Measurements from ENCODE around the gene KIF3C. TPM values are rescaled to one million over a fixed set of nuclear protein-coding genes. Genes with fewer than 3 reads are reported as not detected.

KIF3C gene
- total and polyA plus RNA-seq, 10 of the 15 experiments (the other 5 are each of a cell fraction or from before 2014, with no cell fraction given), result 0.10 to 0.63 (median 0.46) TPM

DNA sequence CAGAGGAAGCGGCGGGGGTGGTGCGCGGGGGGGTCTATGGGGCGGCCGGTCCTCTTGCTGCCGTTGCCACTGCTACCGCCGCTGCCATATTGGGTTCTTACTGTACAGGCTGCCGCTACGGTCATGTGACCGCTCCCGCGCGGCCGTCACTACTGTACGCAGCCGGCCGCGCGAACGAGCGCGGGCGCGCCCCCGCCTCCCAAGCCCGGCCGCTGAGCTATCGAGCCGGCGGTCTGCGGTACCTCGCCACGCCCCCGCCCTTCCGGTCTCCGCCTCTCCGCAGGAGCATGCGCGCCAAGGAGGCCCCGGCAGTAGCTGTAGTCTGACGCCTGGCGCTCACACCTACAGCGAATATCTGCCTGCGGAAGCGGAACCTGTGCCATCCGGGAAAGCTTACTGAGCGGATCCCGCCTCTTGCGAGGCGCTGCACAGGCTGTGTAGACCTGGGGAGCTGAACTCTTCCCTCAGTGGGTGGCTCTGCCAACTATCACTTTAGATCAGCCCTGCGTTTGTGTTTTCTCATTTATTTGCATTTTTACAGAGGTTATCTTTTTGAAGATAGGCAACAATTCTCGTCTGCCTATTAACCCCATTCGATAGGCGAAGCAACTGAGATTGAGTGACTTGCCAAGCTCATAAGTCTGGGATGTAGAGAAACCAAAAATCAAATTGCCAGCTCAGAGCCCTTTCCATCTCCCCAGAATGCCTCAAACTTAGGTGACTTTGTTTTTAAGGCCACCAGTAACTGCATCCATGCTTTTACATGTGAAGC lies 103.8 kb downstream of the KIF3C start, which contains the start of gene ASXL2 (continued):
- TF ChIP-seq, protein P1, sequence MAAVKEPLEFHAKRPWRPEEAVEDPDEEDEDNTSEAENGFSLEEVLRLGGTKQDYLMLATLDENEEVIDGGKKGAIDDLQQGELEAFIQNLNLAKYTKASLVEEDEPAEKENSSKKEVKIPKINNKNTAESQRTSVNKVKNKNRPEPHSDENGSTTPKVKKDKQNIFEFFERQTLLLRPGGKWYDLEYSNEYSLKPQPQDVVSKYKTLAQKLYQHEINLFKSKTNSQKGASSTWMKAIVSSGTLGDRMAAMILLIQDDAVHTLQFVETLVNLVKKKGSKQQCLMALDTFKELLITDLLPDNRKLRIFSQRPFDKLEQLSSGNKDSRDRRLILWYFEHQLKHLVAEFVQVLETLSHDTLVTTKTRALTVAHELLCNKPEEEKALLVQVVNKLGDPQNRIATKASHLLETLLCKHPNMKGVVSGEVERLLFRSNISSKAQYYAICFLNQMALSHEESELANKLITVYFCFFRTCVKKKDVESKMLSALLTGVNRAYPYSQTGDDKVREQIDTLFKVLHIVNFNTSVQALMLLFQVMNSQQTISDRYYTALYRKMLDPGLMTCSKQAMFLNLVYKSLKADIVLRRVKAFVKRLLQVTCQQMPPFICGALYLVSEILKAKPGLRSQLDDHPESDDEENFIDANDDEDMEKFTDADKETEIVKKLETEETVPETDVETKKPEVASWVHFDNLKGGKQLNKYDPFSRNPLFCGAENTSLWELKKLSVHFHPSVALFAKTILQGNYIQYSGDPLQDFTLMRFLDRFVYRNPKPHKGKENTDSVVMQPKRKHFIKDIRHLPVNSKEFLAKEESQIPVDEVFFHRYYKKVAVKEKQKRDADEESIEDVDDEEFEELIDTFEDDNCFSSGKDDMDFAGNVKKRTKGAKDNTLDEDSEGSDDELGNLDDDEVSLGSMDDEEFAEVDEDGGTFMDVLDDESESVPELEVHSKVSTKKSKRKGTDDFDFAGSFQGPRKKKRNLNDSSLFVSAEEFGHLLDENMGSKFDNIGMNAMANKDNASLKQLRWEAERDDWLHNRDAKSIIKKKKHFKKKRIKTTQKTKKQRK (IDR thresholded peaks at IDR 0.05; ENCODE audit: low read depth, low read length), result no peak
- TF ChIP-seq NRF1 (conservative IDR thresholded peaks at IDR 0.05; ENCODE audit: low read depth, low read length), result peak; percentile 93
- TF ChIP-seq RELA (IDR thresholded peaks at IDR 0.05; ENCODE audit: borderline replicate concordance, partially characterized antibody), result no peak
- TF ChIP-seq EGR1 (IDR thresholded peaks at IDR 0.05; ENCODE audit: borderline replicate concordance in 1 of 2, low read depth in 2 of 2, low read length in 2 of 2), result peak in 1 of 2 experiments; percentile 84; a peak in 2 of 3 replicates
- TF ChIP-seq, protein P2, sequence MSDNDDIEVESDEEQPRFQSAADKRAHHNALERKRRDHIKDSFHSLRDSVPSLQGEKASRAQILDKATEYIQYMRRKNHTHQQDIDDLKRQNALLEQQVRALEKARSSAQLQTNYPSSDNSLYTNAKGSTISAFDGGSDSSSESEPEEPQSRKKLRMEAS (IDR thresholded peaks at IDR 0.05; ENCODE audit: low read depth, low read length), result peak; percentile 41; the same call in 1 of the 2 replicates
- TF ChIP-seq TBL1XR1 (IDR thresholded peaks at IDR 0.05; ENCODE audit: low read depth, low read length), result no peak
- TF ChIP-seq, protein P3, sequence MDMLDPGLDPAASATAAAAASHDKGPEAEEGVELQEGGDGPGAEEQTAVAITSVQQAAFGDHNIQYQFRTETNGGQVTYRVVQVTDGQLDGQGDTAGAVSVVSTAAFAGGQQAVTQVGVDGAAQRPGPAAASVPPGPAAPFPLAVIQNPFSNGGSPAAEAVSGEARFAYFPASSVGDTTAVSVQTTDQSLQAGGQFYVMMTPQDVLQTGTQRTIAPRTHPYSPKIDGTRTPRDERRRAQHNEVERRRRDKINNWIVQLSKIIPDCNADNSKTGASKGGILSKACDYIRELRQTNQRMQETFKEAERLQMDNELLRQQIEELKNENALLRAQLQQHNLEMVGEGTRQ (IDR thresholded peaks at IDR 0.05; ENCODE audit: borderline replicate concordance, low read depth, low read length), result peak; percentile 75
- TF ChIP-seq EZH2 (IDR thresholded peaks at IDR 0.05; ENCODE audit: borderline replicate concordance, control insufficient read depth, low read depth, low read length), result no peak
- no peak for TF ChIP-seq NR2C2 (IDR thresholded peaks at IDR 0.05; ENCODE audit: borderline replicate concordance, control insufficient read depth, insufficient read length, low read depth)
- peak; percentile 53 for TF ChIP-seq ATF7 (IDR thresholded peaks at IDR 0.05; ENCODE audit: low read depth)
- TF ChIP-seq GATAD2B (conservative IDR thresholded peaks at IDR 0.05; ENCODE audit: low read depth), result peak; percentile 40; the same call in 1 of the 2 replicates
- TF ChIP-seq, protein P4, sequence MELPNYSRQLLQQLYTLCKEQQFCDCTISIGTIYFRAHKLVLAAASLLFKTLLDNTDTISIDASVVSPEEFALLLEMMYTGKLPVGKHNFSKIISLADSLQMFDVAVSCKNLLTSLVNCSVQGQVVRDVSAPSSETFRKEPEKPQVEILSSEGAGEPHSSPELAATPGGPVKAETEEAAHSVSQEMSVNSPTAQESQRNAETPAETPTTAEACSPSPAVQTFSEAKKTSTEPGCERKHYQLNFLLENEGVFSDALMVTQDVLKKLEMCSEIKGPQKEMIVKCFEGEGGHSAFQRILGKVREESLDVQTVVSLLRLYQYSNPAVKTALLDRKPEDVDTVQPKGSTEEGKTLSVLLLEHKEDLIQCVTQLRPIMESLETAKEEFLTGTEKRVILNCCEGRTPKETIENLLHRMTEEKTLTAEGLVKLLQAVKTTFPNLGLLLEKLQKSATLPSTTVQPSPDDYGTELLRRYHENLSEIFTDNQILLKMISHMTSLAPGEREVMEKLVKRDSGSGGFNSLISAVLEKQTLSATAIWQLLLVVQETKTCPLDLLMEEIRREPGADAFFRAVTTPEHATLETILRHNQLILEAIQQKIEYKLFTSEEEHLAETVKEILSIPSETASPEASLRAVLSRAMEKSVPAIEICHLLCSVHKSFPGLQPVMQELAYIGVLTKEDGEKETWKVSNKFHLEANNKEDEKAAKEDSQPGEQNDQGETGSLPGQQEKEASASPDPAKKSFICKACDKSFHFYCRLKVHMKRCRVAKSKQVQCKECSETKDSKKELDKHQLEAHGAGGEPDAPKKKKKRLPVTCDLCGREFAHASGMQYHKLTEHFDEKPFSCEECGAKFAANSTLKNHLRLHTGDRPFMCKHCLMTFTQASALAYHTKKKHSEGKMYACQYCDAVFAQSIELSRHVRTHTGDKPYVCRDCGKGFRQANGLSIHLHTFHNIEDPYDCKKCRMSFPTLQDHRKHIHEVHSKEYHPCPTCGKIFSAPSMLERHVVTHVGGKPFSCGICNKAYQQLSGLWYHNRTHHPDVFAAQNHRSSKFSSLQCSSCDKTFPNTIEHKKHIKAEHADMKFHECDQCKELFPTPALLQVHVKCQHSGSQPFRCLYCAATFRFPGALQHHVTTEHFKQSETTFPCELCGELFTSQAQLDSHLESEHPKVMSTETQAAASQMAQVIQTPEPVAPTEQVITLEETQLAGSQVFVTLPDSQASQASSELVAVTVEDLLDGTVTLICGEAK (IDR thresholded peaks at IDR 0.05; ENCODE audit: borderline replicate concordance), result peak; percentile 80; the same call in 1 of the 2 replicates
- TF ChIP-seq, protein P5, sequence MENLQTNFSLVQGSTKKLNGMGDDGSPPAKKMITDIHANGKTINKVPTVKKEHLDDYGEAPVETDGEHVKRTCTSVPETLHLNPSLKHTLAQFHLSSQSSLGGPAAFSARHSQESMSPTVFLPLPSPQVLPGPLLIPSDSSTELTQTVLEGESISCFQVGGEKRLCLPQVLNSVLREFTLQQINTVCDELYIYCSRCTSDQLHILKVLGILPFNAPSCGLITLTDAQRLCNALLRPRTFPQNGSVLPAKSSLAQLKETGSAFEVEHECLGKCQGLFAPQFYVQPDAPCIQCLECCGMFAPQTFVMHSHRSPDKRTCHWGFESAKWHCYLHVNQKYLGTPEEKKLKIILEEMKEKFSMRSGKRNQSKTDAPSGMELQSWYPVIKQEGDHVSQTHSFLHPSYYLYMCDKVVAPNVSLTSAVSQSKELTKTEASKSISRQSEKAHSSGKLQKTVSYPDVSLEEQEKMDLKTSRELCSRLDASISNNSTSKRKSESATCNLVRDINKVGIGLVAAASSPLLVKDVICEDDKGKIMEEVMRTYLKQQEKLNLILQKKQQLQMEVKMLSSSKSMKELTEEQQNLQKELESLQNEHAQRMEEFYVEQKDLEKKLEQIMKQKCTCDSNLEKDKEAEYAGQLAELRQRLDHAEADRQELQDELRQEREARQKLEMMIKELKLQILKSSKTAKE (IDR thresholded peaks at IDR 0.05; ENCODE audit: low read depth, poor library complexity, severe bottlenecking), result peak; percentile 37
- peak; percentile 21; the same call in 1 of the 2 replicates for TF ChIP-seq MXI1 (IDR thresholded peaks at IDR 0.05; ENCODE audit: low read depth, low read length)
- peak; percentile 53; the same call in 1 of the 2 replicates for TF ChIP-seq SPI1 (IDR thresholded peaks at IDR 0.05; ENCODE audit: borderline replicate concordance, insufficient read depth, low read depth, low read length)

Measured in GM12878 (cell line).